ENCODE measurements around the gene CORO6.

CORO6 gene

DNA sequence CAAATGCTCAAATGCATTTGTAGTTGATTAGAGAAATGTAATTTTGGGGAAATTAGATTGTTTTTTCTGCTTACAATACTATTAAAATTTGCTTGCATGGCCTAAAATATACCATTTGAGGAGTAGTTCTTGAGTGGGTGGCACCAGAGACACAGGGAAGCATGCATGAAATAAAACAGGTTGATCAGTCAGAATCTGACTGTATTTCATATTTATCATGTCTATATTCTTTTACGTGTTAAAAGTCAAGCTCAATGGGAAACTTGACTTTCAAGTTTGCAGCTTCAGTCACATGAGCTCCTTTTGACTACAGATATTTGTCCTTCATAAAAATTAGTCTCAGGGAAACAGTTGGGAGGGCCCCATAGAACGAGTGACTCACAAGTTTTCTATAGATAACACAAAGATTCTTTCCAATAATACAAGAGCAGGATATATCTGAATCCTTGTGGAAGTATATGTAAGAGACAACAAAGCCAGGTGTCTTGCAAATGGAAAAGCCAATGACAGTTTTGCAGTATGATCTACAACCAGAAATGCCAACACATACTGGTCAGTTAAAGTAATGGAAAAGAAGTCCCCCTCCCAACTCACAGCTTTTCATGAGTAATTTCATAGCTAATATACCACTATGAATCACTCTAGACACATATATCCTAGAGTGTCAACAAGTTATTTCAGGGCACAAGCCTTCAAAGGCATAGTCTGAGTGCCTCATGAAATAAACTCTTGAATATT is 42.2 kb upstream of the CORO6 start:
- peaks cover 3% of the 10 kb centered on the region for H3K36me3 ChIP-seq (replicated peaks)
- TF ChIP-seq CTCF (IDR thresholded peaks at IDR 0.05; ENCODE audit: low read depth, low read length, missing control alignments), result no peak
- peak overlapping the region; percentile 29 for H3K27ac ChIP-seq
- DNase-seq, result peak; percentile 58
- in situ Hi-C loops (cut with HindIII; ENCODE audit: low pct_ligation_motif_present, low sequenced_read_pairs), result no loop called here
- no peaks in the 10 kb centered on the region for H3K27me3 ChIP-seq (replicated peaks)
- H3K4me3 ChIP-seq (ENCODE audit: low read depth, low read length), result no peak overlapping the region

GRCh38 chr17:29663155-29663554 is 40.4 kb upstream of the CORO6 start:
- DNase-seq, result no peak
- Histone ChIP-seq H3K27ac (no peak overlapping the region), H3K36me3 (replicated peaks) (peaks cover 3% of the 10 kb centered on the region), H3K27me3 (replicated peaks) (no peaks in the 10 kb centered on the region), H3K4me3 (ENCODE audit: low read depth, low read length) (no peak overlapping the region)
- no peak for TF ChIP-seq CTCF (IDR thresholded peaks at IDR 0.05; ENCODE audit: low read depth, low read length, missing control alignments)
- in situ Hi-C loops (cut with HindIII; ENCODE audit: low pct_ligation_motif_present, low sequenced_read_pairs), result no loop called here

GRCh38 chr17:29661213-29661612 is 38.5 kb upstream of the CORO6 start:
- Histone ChIP-seq H3K36me3 (replicated peaks) (no peaks in the 10 kb centered on the region), H3K4me3 (ENCODE audit: low read depth, low read length) (no peak overlapping the region), H3K27ac (no peak overlapping the region), H3K27me3 (replicated peaks) (no peaks in the 10 kb centered on the region)
- DNase-seq, result no peak
- no peak for TF ChIP-seq CTCF (IDR thresholded peaks at IDR 0.05; ENCODE audit: low read depth, low read length, missing control alignments)
- in situ Hi-C loops (cut with HindIII; ENCODE audit: low pct_ligation_motif_present, low sequenced_read_pairs), result no loop called here

GRCh38 chr17:29659155-29659554 is 36.4 kb upstream of the CORO6 start:
- no peak overlapping the region for H3K4me3 ChIP-seq (ENCODE audit: low read depth, low read length)
- in situ Hi-C loops (cut with HindIII; ENCODE audit: low pct_ligation_motif_present, low sequenced_read_pairs), result no loop called here
- no peaks in the 10 kb centered on the region for H3K27me3 ChIP-seq (replicated peaks)
- DNase-seq, result no peak
- no peaks in the 10 kb centered on the region for H3K36me3 ChIP-seq (replicated peaks)
- H3K27ac ChIP-seq, result no peak overlapping the region
- TF ChIP-seq CTCF (IDR thresholded peaks at IDR 0.05; ENCODE audit: low read depth, low read length, missing control alignments), result no peak

GRCh38 chr17:29655323-29655722 is 32.6 kb upstream of the CORO6 start:
- no peaks in the 10 kb centered on the region for H3K36me3 ChIP-seq (replicated peaks)
- H3K4me3 ChIP-seq (ENCODE audit: low read depth, low read length), result no peak overlapping the region
- in situ Hi-C loops (cut with HindIII; ENCODE audit: low pct_ligation_motif_present, low sequenced_read_pairs), result no loop called here
- H3K27ac ChIP-seq, result no peak overlapping the region
- TF ChIP-seq CTCF (IDR thresholded peaks at IDR 0.05; ENCODE audit: low read depth, low read length, missing control alignments), result no peak
- peak; percentile 6 for DNase-seq
- H3K27me3 ChIP-seq (replicated peaks), result no peaks in the 10 kb centered on the region
